ENCODE results near the gene KANSL1L.

KANSL1L gene

DNA sequence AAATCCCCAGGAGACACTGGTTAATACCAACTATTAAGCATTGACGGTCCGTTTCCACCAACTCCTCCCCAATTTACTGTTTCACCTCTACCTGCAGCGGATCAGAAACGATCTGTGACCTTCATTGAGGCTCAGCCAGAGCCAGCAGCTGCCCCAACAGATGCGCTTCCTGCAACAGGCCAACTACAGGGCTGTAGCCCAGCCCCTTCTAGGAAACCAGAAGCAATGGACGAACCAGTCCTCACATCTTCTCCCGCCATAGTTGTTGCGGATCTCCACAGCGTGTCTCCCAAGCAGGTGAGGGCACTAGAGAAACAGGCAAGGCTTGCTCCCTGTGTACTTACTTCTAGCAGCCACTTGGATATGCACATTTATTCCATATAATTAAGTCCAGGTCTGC is 177.2 kb downstream of the KANSL1L start:
- no peak for DNase-seq (ENCODE audit: low read depth)

DNA sequence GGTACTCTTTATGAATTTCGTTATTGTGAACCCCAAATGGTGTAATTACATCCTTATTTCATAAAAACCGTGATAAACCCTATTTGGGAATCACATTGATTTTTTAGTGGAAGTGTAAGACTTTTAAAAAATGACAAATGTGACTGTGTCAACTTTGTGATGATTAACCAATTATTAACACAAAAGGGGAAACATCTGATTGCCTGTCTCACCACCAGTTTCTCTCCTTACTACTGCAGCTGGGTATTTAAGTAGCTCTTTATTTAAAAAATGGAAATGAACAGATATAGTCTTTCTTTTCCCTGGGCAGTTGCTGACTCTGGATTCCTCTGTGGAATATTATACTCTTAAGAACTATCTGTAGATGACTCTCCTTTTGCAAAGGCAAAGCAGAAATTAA is 180.4 kb downstream of the KANSL1L start:
- no peak for DNase-seq (ENCODE audit: low read depth)

DNA sequence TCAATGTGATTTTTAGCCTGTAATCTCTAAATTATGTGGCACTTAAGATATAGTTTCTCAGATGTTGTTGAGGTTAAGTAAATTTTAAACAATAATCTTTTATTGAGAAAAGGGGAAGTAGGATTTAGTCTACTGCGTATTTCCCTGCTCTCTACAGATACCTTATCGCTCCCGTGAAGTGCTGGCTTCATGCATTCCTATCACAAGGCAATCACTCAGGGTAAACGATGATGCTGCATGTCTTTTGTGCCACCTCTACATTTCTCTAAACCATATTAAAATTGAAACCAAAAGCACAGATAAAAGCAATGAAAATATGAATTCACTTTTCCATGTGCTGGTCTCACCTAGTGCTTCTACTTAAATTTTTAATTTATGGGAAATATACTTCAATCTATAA is 183.2 kb downstream of the KANSL1L start:
- DNase-seq (ENCODE audit: low read depth): no peak

DNA sequence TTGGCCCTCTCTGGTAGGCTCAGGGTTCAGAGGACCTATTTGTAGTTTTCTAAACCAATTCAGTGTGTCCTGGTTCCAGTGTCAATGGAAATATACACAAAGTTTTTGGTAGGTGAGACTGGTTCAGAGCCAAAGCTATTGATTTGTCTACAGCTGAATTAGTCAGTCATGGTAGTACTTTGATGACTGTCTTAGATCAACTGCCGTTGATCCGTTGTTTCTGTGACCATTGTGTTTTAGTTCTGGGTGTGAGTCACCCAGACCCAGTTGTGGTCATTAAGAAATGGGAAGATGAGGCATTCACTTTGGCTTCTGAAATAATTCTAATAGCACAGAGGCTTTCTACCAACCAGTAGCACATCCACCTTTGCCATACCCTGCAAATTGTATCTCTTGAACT is 184.8 kb downstream of the KANSL1L start:
- DNase-seq (ENCODE audit: low read depth): no peak

DNA sequence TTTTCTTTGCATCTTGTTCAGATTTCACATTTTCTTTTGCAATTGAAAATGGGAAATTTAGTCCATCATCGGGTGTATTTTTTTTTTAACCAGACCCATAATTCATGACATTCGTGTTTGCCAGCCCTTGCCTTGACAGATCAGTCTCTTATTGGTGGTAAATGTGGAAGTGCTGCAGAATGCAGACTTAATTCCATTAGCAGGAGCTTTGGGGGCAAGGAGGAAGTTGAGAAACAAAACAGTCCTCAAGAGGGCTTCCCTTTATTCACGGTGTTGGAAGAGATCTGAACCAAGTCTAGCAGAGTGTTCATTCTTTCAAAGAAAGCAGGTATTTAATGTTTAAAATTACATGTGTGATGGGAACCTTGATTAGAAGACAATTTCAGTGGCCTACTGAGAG is 185.3 kb downstream of the KANSL1L start:
- no peak for DNase-seq (ENCODE audit: low read depth)

DNA sequence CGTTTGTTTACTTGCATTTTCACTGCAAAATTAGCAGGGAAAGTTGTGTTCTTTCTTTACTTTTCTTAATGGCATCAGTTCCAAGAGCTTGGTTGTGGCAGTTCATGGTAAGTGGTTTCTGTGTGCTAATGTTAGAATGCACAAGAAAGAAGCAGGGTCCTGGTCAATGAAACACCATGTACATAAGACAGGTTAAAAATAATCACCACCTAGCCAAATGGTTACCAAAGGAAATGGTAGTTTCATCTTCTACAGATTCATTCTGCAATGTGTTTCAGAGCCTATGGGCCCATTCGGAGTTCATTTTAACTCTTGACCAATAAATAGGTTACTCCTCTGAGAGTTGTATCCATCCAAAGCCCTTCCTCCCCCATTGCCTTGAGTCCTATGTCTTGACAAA is 186.9 kb downstream of the KANSL1L start:
- DNase-seq (ENCODE audit: low read depth): no peak

DNA sequence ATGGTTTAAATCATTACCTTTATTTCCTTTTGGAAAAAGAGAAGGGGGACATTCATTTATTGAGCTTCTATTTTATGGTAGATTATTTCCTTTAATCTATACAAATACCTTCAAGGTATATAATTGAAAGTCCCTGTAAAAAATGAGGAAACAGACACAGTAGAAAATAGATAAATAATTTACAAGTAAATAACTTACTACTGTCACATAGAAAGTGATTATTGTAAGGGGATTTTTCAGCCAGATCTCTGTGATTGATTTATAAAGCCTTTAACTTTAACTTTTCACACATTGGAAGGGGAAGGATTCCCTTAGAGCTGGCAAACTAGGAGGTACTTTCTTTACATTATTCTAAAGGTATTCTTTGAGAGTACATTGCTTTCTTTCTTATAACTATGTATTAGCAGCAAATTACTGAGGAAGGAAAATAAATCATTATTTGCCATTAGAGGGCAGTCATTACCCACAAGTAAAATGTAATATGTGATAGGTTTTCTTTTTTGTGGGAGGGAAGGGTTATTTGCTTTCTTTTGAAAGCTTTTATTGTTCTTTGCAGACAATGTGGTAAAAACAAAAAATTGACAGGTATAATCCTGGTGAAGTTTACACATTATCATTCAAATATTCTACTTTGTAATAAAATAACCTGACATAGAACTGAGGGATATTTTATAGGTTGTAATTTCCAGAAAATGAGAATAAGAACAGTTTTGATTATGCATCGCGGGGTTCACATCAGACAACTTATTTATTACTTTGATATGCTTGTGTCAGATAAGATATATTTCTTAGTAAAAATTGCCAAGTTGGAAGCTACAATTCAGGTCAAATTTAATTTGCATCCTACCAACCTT is 193.6 kb downstream of the KANSL1L start:
- DNase-seq (ENCODE audit: low read depth): no peak

DNA sequence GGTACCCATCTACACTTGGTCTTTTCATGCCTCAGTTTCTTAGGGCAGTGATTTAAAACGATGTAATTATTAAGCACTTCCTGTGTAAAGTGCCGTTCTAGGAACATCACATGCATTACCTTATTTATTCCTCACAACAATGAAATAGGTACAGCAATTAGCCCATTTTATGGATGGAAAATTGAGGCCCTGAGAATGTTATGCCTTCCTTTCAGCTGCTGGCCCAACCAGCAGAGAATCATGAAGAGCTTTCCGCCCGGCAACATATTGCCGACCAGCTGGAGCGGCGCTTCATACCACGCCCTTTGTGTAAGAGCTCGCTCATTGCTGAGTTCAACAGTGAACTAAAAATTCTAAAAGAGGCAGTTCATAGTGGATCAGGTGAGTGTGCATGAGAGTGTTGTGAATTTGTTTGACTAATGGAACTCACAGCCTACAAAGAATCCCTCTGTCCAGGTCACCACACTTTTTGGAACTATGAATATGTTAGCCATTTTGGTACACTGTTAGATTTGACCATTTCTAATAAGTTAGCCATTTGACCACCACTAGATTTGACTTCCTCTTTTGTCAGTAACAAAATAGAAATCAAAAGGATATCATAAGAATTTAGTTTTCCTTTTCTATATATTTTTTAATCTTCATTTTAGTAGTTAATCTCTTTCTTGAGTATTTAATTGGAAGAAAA is 194.4 kb downstream of the KANSL1L start:
- no peak for DNase-seq (ENCODE audit: low read depth)

DNA sequence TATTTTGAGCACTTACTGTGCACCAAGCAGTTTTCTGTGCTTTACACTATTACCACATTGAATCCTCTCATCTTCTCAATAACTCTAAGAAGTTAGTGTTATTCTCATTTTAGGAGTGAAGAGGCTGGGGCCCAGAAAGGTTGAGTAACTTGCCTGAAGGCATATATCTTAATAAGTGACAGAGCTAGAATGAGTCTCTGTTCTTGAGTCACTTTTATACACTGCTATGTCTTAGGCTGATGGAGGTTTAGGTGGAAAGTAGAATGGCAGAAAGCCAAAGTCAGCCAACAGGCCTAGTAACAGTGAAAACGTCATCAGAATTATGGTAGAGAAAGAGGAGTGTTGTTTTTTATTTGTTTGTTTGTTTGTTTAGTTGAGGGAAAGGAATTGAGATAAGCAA is 196.6 kb downstream of the KANSL1L start:
- DNase-seq (ENCODE audit: low read depth): no peak

DNA sequence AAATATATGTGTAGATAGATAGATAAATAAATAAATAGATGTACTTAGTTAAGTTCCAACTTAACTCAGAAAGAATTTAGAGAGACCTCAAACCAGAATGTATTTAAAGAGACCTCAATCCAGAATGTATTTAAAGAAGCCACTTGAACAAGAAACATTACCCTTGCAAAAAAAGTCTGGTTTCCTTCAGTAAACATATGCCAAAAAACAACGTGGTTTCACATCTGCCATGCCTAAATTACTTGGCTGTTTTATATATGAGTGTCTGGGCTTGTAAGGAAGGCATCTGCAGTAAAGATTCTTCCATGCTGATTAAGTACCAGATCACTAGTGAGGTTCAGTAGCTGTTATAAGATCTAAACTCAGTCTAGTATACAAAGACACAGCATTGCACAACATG is 197.9 kb downstream of the KANSL1L start:
- DNase-seq (ENCODE audit: low read depth): no peak

Measured in activated T-helper 9 cell treated with anti-CD3 and anti-CD28 coated beads, Interleukin-2, amount 50 U/mL, for 16 hours (primary cell).